HepG2 (cell line): Measurements from ENCODE around the gene CAMTA1. TPM values are rescaled to one million over a fixed set of nuclear protein-coding genes. Genes with fewer than 3 reads are reported as not detected.

ENCODE experiments used
- ATAC-seq: fragments of 200-7000 bp; cut with Tn5 transposase; 3 replicates; pipeline ENCODE4 v1.9.1; 2020; ENCODE audit warnings: mild to moderate bottlenecking, moderate library complexity
- BruUV-seq: library from RNA; stranded (reverse); fragments of 400-500 nt; replicated peaks from 2 replicates; lab custom pipeline; 2021; lab: Mats Ljungman, UMichigan
- CTCF ChIA-PET: fragments of 300-600 bp; formaldehyde crosslinking; extraction: SDS; loops from one replicate; lab custom pipeline; 2021; ENCODE audit warnings: low total read pairs, inconsistent platforms, low intra/inter-chr PET ratio; lab: Yijun Ruan, JAX
- POLR2A ChIA-PET: fragments of 350-600 bp; sonication (Branson Sonifier 250); formaldehyde crosslinking; loops from one replicate; lab custom pipeline; 2020; ENCODE audit warnings: antibody characterized with exemption, inconsistent platforms; lab: Yijun Ruan, JAX
- DNase-seq: peaks from one replicate; pipeline ENCODE4 v3.0.0-alpha.2; 2015; ENCODE audit warnings: low spot score
- FAIRE-seq: peaks from 3 replicates; lab custom pipeline; 2011; peaks lifted over from hg19 to GRCh38; lab: Jason Lieb, UNC
- H2AFZ ChIP-seq: one replicate; pipeline ENCODE4 v1.6.1; 2011; ENCODE audit warnings: low read length, inconsistent platforms
- H3K27ac ChIP-seq: fragments of 300-600 bp; 3 replicates; pipeline ENCODE4 v1.8.0; 2011; ENCODE audit warnings: mixed run types, mild to moderate bottlenecking, mixed read lengths, low read length, inconsistent platforms; ENCODE audit not compliant: insufficient read depth; ENCODE audit errors: extremely low read length
- H3K27me3 ChIP-seq, 2 experiments: fragments of 200-600 bp in 1 of 2; 2 replicates in 1 of 2; 3 replicates in 1 of 2; pipeline versions ENCODE4 v1.6.0 to v1.8.0; 2011; ENCODE audit warnings: low read length in 2 of 2, mild to moderate bottlenecking in 2 of 2, moderate library complexity in 2 of 2, inconsistent platforms in 1 of 2; ENCODE audit not compliant: insufficient read depth in 2 of 2, control insufficient read depth in 1 of 2
- H3K36me3 ChIP-seq, 2 experiments: fragments of 200-600 bp in 1 of 2; replicated peaks in 1 of 2; 2 replicates in 1 of 2; 3 replicates in 1 of 2; pipeline versions ENCODE4 v1.5.1 to v1.8.0; 2011; ENCODE audit warnings: low read length in 2 of 2, inconsistent platforms in 1 of 2; ENCODE audit not compliant: insufficient read depth in 2 of 2, control insufficient read depth in 1 of 2
- H3K4me1 ChIP-seq: 2 replicates; pipeline ENCODE4 v1.5.1; 2012; ENCODE audit warnings: low read length, inconsistent platforms; ENCODE audit not compliant: insufficient read depth
- H3K4me2 ChIP-seq: 2 replicates; pipeline ENCODE4 v1.6.0; 2011; ENCODE audit warnings: low read depth, low read length, inconsistent platforms
- H3K4me3 ChIP-seq, 3 experiments: fragments of 200-600 bp in 1 of 3; sonication (generic), shearing (Covaris generic) in 1 of 3; replicated peaks in 1 of 3; 2 replicates each; pipeline ENCODE4 v1.5.1; 2011 to 2016; ENCODE audit warnings: low read length in 3 of 3, inconsistent platforms in 2 of 3, low read depth in 2 of 3, mild to moderate bottlenecking in 2 of 3, control low read depth in 1 of 3, mixed read lengths in 1 of 3; ENCODE audit not compliant: insufficient read depth in 1 of 3
- H3K79me2 ChIP-seq: one replicate; pipeline ENCODE4 v1.6.1; 2011; ENCODE audit warnings: low read length, inconsistent platforms; ENCODE audit not compliant: insufficient read depth
- H3K9ac ChIP-seq: 2 replicates; pipeline ENCODE4 v1.6.0; 2011; ENCODE audit warnings: mild to moderate bottlenecking, low read depth, low read length, inconsistent platforms; ENCODE audit not compliant: insufficient read depth
- H3K9me3 ChIP-seq: 2 replicates; pipeline ENCODE4 v1.5.1; 2012; ENCODE audit warnings: mild to moderate bottlenecking, low read length
- H4K20me1 ChIP-seq: 2 replicates; pipeline ENCODE4 v1.6.0; 2011; ENCODE audit warnings: inconsistent platforms, mild to moderate bottlenecking, low read length, moderate library complexity; ENCODE audit not compliant: insufficient read depth
- ATF5 ChIP-seq: sonication (generic); formaldehyde crosslinking; IDR thresholded peaks from 2 replicates; pipeline ENCODE4 v1.4.0; 2020; ENCODE audit warnings: mild to moderate bottlenecking, low read depth, missing genetic modification reagents
- EHMT2 ChIP-seq: fragments of 200-600 bp; sonication (generic); IDR thresholded peaks from 2 replicates; pipeline ENCODE4 v1.7.0; 2017; ENCODE audit warnings: antibody characterized with exemption, low read depth, low read length, borderline replicate concordance
- EP300 ChIP-seq, 3 experiments: sonication (generic) in 1 of 3; formaldehyde crosslinking in 1 of 3; IDR thresholded peaks; 2 replicates each; pipeline versions ENCODE4 v1.5.1 to v1.6.1; 2011 to 2020; ENCODE audit warnings: low read depth in 2 of 3, low read length in 2 of 3, borderline replicate concordance in 1 of 3, improper control_type of control experiment in 1 of 3, mild to moderate bottlenecking in 1 of 3, missing genetic modification reagents in 1 of 3, moderate library complexity in 1 of 3
- HCFC1 ChIP-seq: fragments of 150-350 bp; IDR thresholded peaks from 2 replicates; pipeline ENCODE4 v1.6.1; 2014; ENCODE audit warnings: low read depth, low read length
- KDM5A ChIP-seq: fragments of 200-600 bp; sonication (generic); IDR thresholded peaks from 2 replicates; pipeline ENCODE4 v1.7.0; 2018; ENCODE audit warnings: antibody characterized with exemption, mild to moderate bottlenecking, low read length, borderline replicate concordance
- NFIB ChIP-seq: sonication (generic); formaldehyde crosslinking; IDR thresholded peaks from 2 replicates; pipeline ENCODE4 v1.9.0; 2021; ENCODE audit warnings: missing genetic modification reagents, mild to moderate bottlenecking, borderline replicate concordance
- RFX5 ChIP-seq: IDR thresholded peaks from 2 replicates; pipeline ENCODE4 v1.6.1; 2011; ENCODE audit warnings: low read depth, low read length, improper control_type of control experiment
- RORA ChIP-seq: sonication (generic); formaldehyde crosslinking; IDR thresholded peaks from 2 replicates; pipeline ENCODE4 v1.5.0; 2020; ENCODE audit warnings: mild to moderate bottlenecking, missing genetic modification reagents, moderate library complexity
- SCMH1 ChIP-seq: sonication (generic); formaldehyde crosslinking; IDR thresholded peaks from 2 replicates; pipeline ENCODE4 v1.9.0; 2021; ENCODE audit warnings: missing genetic modification reagents, mild to moderate bottlenecking, borderline replicate concordance
- ZMAT3 ChIP-seq: sonication (generic); formaldehyde crosslinking; conservative IDR thresholded peaks from 2 replicates; pipeline ENCODE4 v1.7.0; 2021; ENCODE audit warnings: missing genetic modification reagents
- ZMYM4 ChIP-seq: sonication (generic); formaldehyde crosslinking; IDR thresholded peaks from 2 replicates; pipeline ENCODE4 v1.8.1; 2023; ENCODE audit warnings: mild to moderate bottlenecking, missing genetic modification reagents
- WGBS: methylation state at CpG from one replicate; pipeline ENCODE4 v1.1.6; 2017; ENCODE audit warnings: low lambda C conversion rate; 5-methylcytosine and 5-hydroxymethylcytosine counted together
- in situ Hi-C: cut with HindIII; loops from 2 replicates; pipeline ENCODE4 v1.10.0; 2017; ENCODE audit warnings: low pct_unique_long_range_greater_than_20kb; ENCODE audit not compliant: extremely low pct_ligation_motif_present
- intact Hi-C: fragments of 100-400 bp; cut with micrococcal nuclease; formaldehyde crosslinking; loops from one replicate; pipeline ENCODE4 v1.10.0; 2022; ENCODE audit not compliant: unreplicated experiment
- polyA plus RNA-seq, 8 experiments: library from polyadenylated mRNA; depleted of rRNA in 3 of 8; stranded (reverse) in 7 of 8; unstranded in 1 of 8; fragments of >200 nt; fragmentation: Illumina TruSeq in 4 of 8; extraction: Trizol in 4 of 8; gene quantifications; 2 replicates each; pipeline versions ENCODE4 v1.2.1 to v1.2.3, GENCODE V29; 2011 to 2016; ENCODE audit warnings: low read depth in 4 of 8, missing spikeins in 1 of 8, mixed read lengths in 1 of 8; ENCODE audit not compliant: insufficient read depth in 1 of 8
- total RNA-seq, 5 experiments: library from RNA; depleted of rRNA; stranded (reverse); fragments of >200 nt; fragmentation: Illumina TruSeq; extraction: Trizol; gene quantifications; 2 replicates each; pipeline ENCODE4 v1.2.3, GENCODE V29; 2016; ENCODE audit warnings: low read depth in 1 of 5
- TF ChIP-seq, protein P1 (sequence below): fragments of 450-650 bp; IDR thresholded peaks from 2 replicates; pipeline ENCODE4 v1.6.1; 2016
- TF ChIP-seq, protein P2 (sequence below): sonication (generic); formaldehyde crosslinking; IDR thresholded peaks from 2 replicates; pipeline ENCODE4 v1.8.0; 2022; ENCODE audit warnings: mild to moderate bottlenecking, missing genetic modification reagents
- TF ChIP-seq, protein P3 (sequence below): sonication (generic); formaldehyde crosslinking; IDR thresholded peaks from 2 replicates; pipeline ENCODE4 v1.4.0; 2020; ENCODE audit warnings: missing genetic modification reagents

Gene CAMTA1
- total and polyA plus RNA-seq, 2 of the 13 experiments (the other 11 are each of a cell fraction or from before 2014, with no cell fraction given), result 25.0 to 36.4 TPM

DNA sequence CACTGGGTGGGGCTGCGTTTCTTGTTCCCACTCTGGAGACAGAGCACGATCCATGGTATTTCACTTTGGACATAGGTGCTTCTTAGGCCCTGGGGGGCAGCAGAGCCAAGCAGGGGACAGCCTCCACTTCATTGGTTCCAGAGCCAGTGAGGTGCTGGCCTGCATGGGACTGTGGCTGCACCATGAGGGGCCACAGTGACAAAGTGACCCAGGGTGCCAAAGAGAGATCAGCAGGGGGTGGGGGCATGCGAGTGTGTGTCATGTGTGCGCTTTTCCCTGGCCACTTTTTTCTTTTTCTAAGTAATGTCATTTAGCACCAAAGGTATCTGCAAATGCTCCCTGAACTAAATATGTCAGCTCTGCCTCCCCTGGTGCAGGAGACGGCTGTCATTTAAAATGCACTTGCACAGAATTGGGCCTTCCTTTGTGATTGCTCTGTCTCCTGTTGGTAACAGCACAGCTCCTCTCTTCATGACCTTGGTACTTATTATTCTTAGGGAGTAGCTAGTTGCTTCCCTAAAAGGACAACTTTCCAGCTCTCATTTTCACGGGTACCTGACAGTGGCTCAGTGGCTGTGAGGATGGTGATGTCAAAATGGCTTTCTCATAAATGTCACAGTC lies 910.4 kb downstream of the CAMTA1 start:
- ChIA-PET POLR2A (interaction anchor here (1.2 kb wide), 1 partner anchor 9 kb away, joined by 3 read pairs; no protein-coding TSS in a partner anchor), CTCF (no interaction called here)
- H4K20me1 ChIP-seq, result no peaks in the 10 kb centered on the region
- no peaks in the 10 kb centered on the region for H3K36me3 ChIP-seq
- peaks cover 0 to 4% of the 10 kb centered on the region in 2 experiments; a peak in 1 of 5 replicates for H3K27me3 ChIP-seq
- H3K9me3 ChIP-seq, result peaks cover 17% of the 10 kb centered on the region
- no TSS peak for BruUV-seq
- peaks cover 18% of the 10 kb centered on the region for H3K4me1 ChIP-seq
- no peak overlapping the region for H3K9ac ChIP-seq
- no peak overlapping the region for H3K4me3 ChIP-seq
- WGBS, result 39% methylated on average over 5 of the region's 6 CpGs
- in situ Hi-C loops, result no loop called here
- no peak overlapping the region for H3K4me2 ChIP-seq
- H2AFZ ChIP-seq, result no peak overlapping the region
- no peaks in the 10 kb centered on the region for H3K79me2 ChIP-seq
- H3K27ac ChIP-seq, result no peak overlapping the region
- intact Hi-C loops, result no loop called here
- FAIRE-seq (no peak), DNase-seq (no peak), ATAC-seq (no peak)
- TF ChIP-seq NFIB (CRISPR knock-in tag) (no peak), EHMT2 (no peak), RFX5 (no peak), HCFC1 (no peak), SCMH1 (no peak), ATF5 (CRISPR knock-in tag) (no peak), ZMYM4 (CRISPR knock-in tag) (no peak), EP300 (IDR thresholded peaks at IDR 0.05; ENCODE audit: low read depth in 2 of 2, low read length in 2 of 2) (no peak), EP300 (CRISPR knock-in tag; IDR thresholded peaks at IDR 0.05; ENCODE audit: borderline replicate concordance) (no peak), RORA (no peak), KDM5A (no peak), ZMAT3 (no peak)
- TF ChIP-seq, protein P1, sequence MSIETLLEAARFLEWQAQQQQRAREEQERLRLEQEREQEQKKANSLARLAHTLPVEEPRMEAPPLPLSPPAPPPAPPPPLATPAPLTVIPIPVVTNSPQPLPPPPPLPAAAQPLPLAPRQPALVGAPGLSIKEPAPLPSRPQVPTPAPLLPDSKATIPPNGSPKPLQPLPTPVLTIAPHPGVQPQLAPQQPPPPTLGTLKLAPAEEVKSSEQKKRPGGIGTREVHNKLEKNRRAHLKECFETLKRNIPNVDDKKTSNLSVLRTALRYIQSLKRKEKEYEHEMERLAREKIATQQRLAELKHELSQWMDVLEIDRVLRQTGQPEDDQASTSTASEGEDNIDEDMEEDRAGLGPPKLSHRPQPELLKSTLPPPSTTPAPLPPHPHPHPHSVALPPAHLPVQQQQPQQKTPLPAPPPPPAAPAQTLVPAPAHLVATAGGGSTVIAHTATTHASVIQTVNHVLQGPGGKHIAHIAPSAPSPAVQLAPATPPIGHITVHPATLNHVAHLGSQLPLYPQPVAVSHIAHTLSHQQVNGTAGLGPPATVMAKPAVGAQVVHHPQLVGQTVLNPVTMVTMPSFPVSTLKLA, result no peak
- TF ChIP-seq, protein P2, sequence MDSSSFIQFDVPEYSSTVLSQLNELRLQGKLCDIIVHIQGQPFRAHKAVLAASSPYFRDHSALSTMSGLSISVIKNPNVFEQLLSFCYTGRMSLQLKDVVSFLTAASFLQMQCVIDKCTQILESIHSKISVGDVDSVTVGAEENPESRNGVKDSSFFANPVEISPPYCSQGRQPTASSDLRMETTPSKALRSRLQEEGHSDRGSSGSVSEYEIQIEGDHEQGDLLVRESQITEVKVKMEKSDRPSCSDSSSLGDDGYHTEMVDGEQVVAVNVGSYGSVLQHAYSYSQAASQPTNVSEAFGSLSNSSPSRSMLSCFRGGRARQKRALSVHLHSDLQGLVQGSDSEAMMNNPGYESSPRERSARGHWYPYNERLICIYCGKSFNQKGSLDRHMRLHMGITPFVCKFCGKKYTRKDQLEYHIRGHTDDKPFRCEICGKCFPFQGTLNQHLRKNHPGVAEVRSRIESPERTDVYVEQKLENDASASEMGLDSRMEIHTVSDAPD (CRISPR knock-in tag), result no peak
- TF ChIP-seq, protein P3, sequence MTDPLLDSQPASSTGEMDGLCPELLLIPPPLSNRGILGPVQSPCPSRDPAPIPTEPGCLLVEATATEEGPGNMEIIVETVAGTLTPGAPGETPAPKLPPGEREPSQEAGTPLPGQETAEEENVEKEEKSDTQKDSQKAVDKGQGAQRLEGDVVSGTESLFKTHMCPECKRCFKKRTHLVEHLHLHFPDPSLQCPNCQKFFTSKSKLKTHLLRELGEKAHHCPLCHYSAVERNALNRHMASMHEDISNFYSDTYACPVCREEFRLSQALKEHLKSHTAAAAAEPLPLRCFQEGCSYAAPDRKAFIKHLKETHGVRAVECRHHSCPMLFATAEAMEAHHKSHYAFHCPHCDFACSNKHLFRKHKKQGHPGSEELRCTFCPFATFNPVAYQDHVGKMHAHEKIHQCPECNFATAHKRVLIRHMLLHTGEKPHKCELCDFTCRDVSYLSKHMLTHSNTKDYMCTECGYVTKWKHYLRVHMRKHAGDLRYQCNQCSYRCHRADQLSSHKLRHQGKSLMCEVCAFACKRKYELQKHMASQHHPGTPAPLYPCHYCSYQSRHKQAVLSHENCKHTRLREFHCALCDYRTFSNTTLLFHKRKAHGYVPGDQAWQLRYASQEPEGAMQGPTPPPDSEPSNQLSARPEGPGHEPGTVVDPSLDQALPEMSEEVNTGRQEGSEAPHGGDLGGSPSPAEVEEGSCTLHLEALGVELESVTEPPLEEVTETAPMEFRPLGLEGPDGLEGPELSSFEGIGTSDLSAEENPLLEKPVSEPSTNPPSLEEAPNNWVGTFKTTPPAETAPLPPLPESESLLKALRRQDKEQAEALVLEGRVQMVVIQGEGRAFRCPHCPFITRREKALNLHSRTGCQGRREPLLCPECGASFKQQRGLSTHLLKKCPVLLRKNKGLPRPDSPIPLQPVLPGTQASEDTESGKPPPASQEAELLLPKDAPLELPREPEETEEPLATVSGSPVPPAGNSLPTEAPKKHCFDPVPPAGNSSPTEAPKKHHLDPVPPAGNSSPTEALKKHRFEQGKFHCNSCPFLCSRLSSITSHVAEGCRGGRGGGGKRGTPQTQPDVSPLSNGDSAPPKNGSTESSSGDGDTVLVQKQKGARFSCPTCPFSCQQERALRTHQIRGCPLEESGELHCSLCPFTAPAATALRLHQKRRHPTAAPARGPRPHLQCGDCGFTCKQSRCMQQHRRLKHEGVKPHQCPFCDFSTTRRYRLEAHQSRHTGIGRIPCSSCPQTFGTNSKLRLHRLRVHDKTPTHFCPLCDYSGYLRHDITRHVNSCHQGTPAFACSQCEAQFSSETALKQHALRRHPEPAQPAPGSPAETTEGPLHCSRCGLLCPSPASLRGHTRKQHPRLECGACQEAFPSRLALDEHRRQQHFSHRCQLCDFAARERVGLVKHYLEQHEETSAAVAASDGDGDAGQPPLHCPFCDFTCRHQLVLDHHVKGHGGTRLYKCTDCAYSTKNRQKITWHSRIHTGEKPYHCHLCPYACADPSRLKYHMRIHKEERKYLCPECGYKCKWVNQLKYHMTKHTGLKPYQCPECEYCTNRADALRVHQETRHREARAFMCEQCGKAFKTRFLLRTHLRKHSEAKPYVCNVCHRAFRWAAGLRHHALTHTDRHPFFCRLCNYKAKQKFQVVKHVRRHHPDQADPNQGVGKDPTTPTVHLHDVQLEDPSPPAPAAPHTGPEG (CRISPR knock-in tag), result no peak
